B cell (primary cell): ENCODE data around the gene EXT2. TPM values are rescaled to one million over a fixed set of nuclear protein-coding genes. Genes with fewer than 3 reads are reported as not detected.

ENCODE experiments used
- ATAC-seq: fragments of 200-7000 bp; cut with Tn5 transposase; one replicate; pipeline ENCODE4 v1.10.0; 2021; ENCODE audit warnings: low read depth, mild to moderate bottlenecking, moderate number of reproducible peaks, moderate library complexity
- CTCF ChIA-PET: fragments of 350-600 bp; sonication (Branson Sonifier 250); formaldehyde crosslinking; loops from one replicate; lab custom pipeline; 2021; ENCODE audit warnings: antibody characterized with exemption, inconsistent platforms; lab: Charles Lee
- POLR2A ChIA-PET: fragments of 350-600 bp; sonication (Branson Sonifier 250); formaldehyde crosslinking; loops from one replicate; lab custom pipeline; 2021; ENCODE audit warnings: antibody characterized with exemption; lab: Charles Lee
- DNase-seq: peaks from one replicate; pipeline ENCODE4 v3.0.0; 2013
- H2AFZ ChIP-seq: 2 replicates; pipeline ENCODE4 v1.6.1; 2012; ENCODE audit warnings: mild to moderate bottlenecking, low read depth, low read length; ENCODE audit not compliant: insufficient read depth, poor library complexity, severe bottlenecking
- H3K27ac ChIP-seq, 2 donors: 1 replicate in 1 of 2; 2 replicates in 1 of 2; pipeline ENCODE4 v1.5.1; 2012 to 2013; ENCODE audit warnings: low read length in 2 of 2, mild to moderate bottlenecking in 2 of 2, moderate library complexity in 1 of 2
- H3K27me3 ChIP-seq, 4 experiments: fragments of 200-600 bp in 1 of 4; sonication (generic) in 1 of 4; replicated peaks in 1 of 4; 1 replicate in 2 of 4; 2 replicates in 2 of 4; pipeline versions ENCODE4 v1.6.1 to v1.7.0; 2013 to 2016; ENCODE audit warnings: low read length in 3 of 4, mild to moderate bottlenecking in 2 of 4, mixed read lengths in 1 of 4, moderate library complexity in 1 of 4; ENCODE audit not compliant: insufficient read depth in 4 of 4, control insufficient read depth in 3 of 4; ENCODE audit errors: control extremely low read depth in 1 of 4
- H3K36me3 ChIP-seq, 2 experiments: replicated peaks in 1 of 2; 1 replicate in 1 of 2; 2 replicates in 1 of 2; pipeline versions ENCODE4 v1.6.1 to v1.7.1; 2013; ENCODE audit warnings: low read length in 1 of 2; ENCODE audit not compliant: insufficient read depth in 2 of 2, control insufficient read depth in 1 of 2; ENCODE audit errors: control extremely low read depth in 1 of 2, extremely low read depth in 1 of 2
- H3K4me1 ChIP-seq, 2 donors: fragments of 200-600 bp in 1 of 2; sonication (generic) in 1 of 2; 1 replicate in 1 of 2; 2 replicates in 1 of 2; pipeline versions ENCODE4 v1.5.1 to v1.6.1; 2013 to 2017; ENCODE audit warnings: low read length in 2 of 2; ENCODE audit not compliant: control insufficient read depth in 2 of 2, insufficient read depth in 2 of 2
- H3K4me2 ChIP-seq: replicated peaks from 2 replicates; pipeline ENCODE3; 2012; ENCODE audit warnings: mild to moderate bottlenecking, low read depth, low read length; ENCODE audit not compliant: poor library complexity, severe bottlenecking
- H3K4me3 ChIP-seq, 5 experiments: fragments of 200-600 bp in 1 of 5; sonication (generic) in 1 of 5; 1 replicate in 3 of 5; 2 replicates in 2 of 5; pipeline versions ENCODE4 v1.5.1 to v1.7.0; 2011 to 2016; ENCODE audit warnings: low read length in 4 of 5, mild to moderate bottlenecking in 4 of 5, low read depth in 2 of 5, control low read depth in 1 of 5, moderate library complexity in 1 of 5; ENCODE audit not compliant: insufficient read depth in 1 of 5; ENCODE audit errors: control extremely low read depth in 1 of 5, extremely low read depth in 1 of 5
- H3K79me2 ChIP-seq: fragments of 200-600 bp; sonication (generic); one replicate; pipeline ENCODE4 v1.6.0; 2016; ENCODE audit warnings: low read length; ENCODE audit not compliant: control insufficient read depth, insufficient read depth
- H3K9ac ChIP-seq: fragments of 200-600 bp; sonication (generic); 2 replicates; pipeline ENCODE4 v1.6.1; 2017; ENCODE audit warnings: mild to moderate bottlenecking, low read length, moderate library complexity
- H3K9me3 ChIP-seq, 3 donors: one replicate each; pipeline versions ENCODE4 v1.6.1 to v1.7.1; 2013; ENCODE audit warnings: low read length in 2 of 3; ENCODE audit not compliant: control insufficient read depth in 2 of 3, insufficient read depth in 1 of 3; ENCODE audit errors: control extremely low read depth in 1 of 3
- H4K20me1 ChIP-seq: 2 replicates; pipeline ENCODE4 v1.6.0; 2012; ENCODE audit warnings: mild to moderate bottlenecking, low read length; ENCODE audit not compliant: insufficient read depth, control insufficient read depth, poor library complexity, severe bottlenecking
- H3K27ac Mint-ChIP-seq: one replicate; pipeline ENCODE4 v1.8.0; 2021; ENCODE audit warnings: mixed read lengths
- H3K27me3 Mint-ChIP-seq: one replicate; pipeline ENCODE4 v1.8.0; 2021; ENCODE audit warnings: mixed read lengths
- H3K4me1 Mint-ChIP-seq: one replicate; pipeline ENCODE4 v1.8.0; 2021; ENCODE audit warnings: mixed read lengths
- H3K4me3 Mint-ChIP-seq: one replicate; pipeline ENCODE4 v1.8.0; 2021; ENCODE audit warnings: mixed read lengths
- H3K9me3 Mint-ChIP-seq: one replicate; pipeline ENCODE4 v1.8.0; 2022; ENCODE audit warnings: mixed read lengths; ENCODE audit not compliant: insufficient read depth
- CTCF ChIP-seq: fragments of 200-600 bp; IDR thresholded peaks from one replicate; pipeline ENCODE4 v1.8.0; 2022; ENCODE audit warnings: antibody characterized with exemption, mild to moderate bottlenecking
- EZH2 ChIP-seq: IDR thresholded peaks from 2 replicates; pipeline ENCODE4 v1.6.1; 2012; ENCODE audit warnings: borderline replicate concordance, low read depth, mild to moderate bottlenecking, moderate library complexity, low read length; ENCODE audit not compliant: insufficient read depth, poor library complexity, severe bottlenecking
- WGBS: methylation state at CpG from one replicate; pipeline ENCODE4 v1.1.5; 2013; ENCODE audit warnings: missing lambda C conversion rate; ENCODE audit not compliant: insufficient coverage; 5-methylcytosine and 5-hydroxymethylcytosine counted together
- intact Hi-C: fragments of 100-400 bp; cut with micrococcal nuclease; formaldehyde crosslinking; loops from one replicate; pipeline ENCODE4 v1.10.0; 2022
- polyA plus RNA-seq: library from polyadenylated mRNA; depleted of rRNA; stranded (reverse); fragments of >200 nt; gene quantifications from 2 replicates; pipeline ENCODE4 v1.2.3, GENCODE V29; 2012
- total RNA-seq, 2 donors: library from RNA; stranded (reverse); fragments of 120-200 nt in 1 of 2; gene quantifications; 1 replicate in 1 of 2; 2 replicates in 1 of 2; pipeline versions ENCODE4 v1.2.3 to v1.2.4, GENCODE V29; 2013 to 2022

Gene EXT2
- total and polyA plus RNA-seq, 2 donors (not counting 1 experiment from before 2014, with no cell fraction given): 11.0 to 27.8 TPM

GRCh38 chr11:44188643-44189042, 93.2 kb downstream of the EXT2 start:
- no peak overlapping the region for H3K27ac Mint-ChIP-seq
- ATAC-seq: no peak

More at GRCh38 chr11:44188643-44189042, 93.2 kb downstream of the EXT2 start:
- no peaks in the 10 kb centered on the region for H3K27me3 ChIP-seq
- ChIA-PET CTCF (interaction anchor here (0.9 kb wide), 1 partner anchor 9 kb away, joined by 3 read pairs; no protein-coding TSS in a partner anchor), POLR2A (no interaction called here)
- no peaks in the 10 kb centered on the region for H3K4me1 ChIP-seq
- intact Hi-C loops: no loop called here
- H3K27me3 Mint-ChIP-seq: no peaks in the 10 kb centered on the region
- no peak overlapping the region for H2AFZ ChIP-seq
- no peak overlapping the region for H3K4me2 ChIP-seq
- H3K4me3 Mint-ChIP-seq: no peak overlapping the region
- peaks cover 0 to 17% (median 4%) of the 10 kb centered on the region in 3 donors for H3K9me3 ChIP-seq
- H4K20me1 ChIP-seq: no peaks in the 10 kb centered on the region
- TF ChIP-seq CTCF (no peak), EZH2 (no peak)
- H3K4me1 Mint-ChIP-seq: no peaks in the 10 kb centered on the region
- no peaks in the 10 kb centered on the region for H3K79me2 ChIP-seq
- peaks cover 9% of the 10 kb centered on the region for H3K9me3 Mint-ChIP-seq
- no peak overlapping the region for H3K9ac ChIP-seq
- 100% methylated on average over 2 of the region's 3 CpGs for WGBS
- no peak overlapping the region for H3K27ac ChIP-seq
- H3K4me3 ChIP-seq: no peak overlapping the region
- no peak for DNase-seq
- H3K36me3 ChIP-seq: no peaks in the 10 kb centered on the region
